HepG2 (cell line): ENCODE data around the gene FAM174C. TPM values are rescaled to one million over a fixed set of nuclear protein-coding genes. Genes with fewer than 3 reads are reported as not detected.

Experiments
- ARHGAP35 ChIP-seq: sonication (generic); formaldehyde crosslinking; IDR thresholded peaks from 2 replicates; pipeline ENCODE4 v1.9.0; 2022; ENCODE audit warnings: mild to moderate bottlenecking, inconsistent platforms, moderate library complexity, missing genetic modification reagents, borderline replicate concordance
- EZH2 ChIP-seq: conservative IDR thresholded peaks from 2 replicates; pipeline ENCODE4 v1.6.1; 2012; ENCODE audit warnings: mild to moderate bottlenecking, low read depth, low read length, moderate library complexity
- GTF3A ChIP-seq: sonication (generic); formaldehyde crosslinking; conservative IDR thresholded peaks from 2 replicates; pipeline ENCODE4 v1.4.0; 2020; ENCODE audit warnings: mild to moderate bottlenecking, missing genetic modification reagents
- HIC2 ChIP-seq: sonication (generic); formaldehyde crosslinking; IDR thresholded peaks from 2 replicates; pipeline ENCODE4 v1.9.0; 2022; ENCODE audit warnings: low read depth, missing genetic modification reagents
- IRF2 ChIP-seq: IDR thresholded peaks from 2 replicates; pipeline ENCODE4 v1.6.1; 2018; ENCODE audit warnings: missing genetic modification reagents, missing compliant biosample characterization
- MEF2D ChIP-seq: sonication (generic); formaldehyde crosslinking; IDR thresholded peaks from 2 replicates; pipeline ENCODE4 v1.5.1; 2020; ENCODE audit warnings: mild to moderate bottlenecking, missing genetic modification reagents
- NR2F6 ChIP-seq, 2 experiments: IDR thresholded peaks; 2 replicates each; pipeline ENCODE4 v1.6.1; 2016; ENCODE audit warnings: antibody characterized with exemption in 1 of 2, mild to moderate bottlenecking in 1 of 2
- PHB2 ChIP-seq: fragments of 450-650 bp; IDR thresholded peaks from 2 replicates; pipeline ENCODE4 v1.6.1; 2018; ENCODE audit not compliant: partially characterized antibody
- RBAK ChIP-seq: sonication (generic); formaldehyde crosslinking; IDR thresholded peaks from 2 replicates; pipeline ENCODE4 v1.5.1; 2020; ENCODE audit warnings: mild to moderate bottlenecking, missing genetic modification reagents
- SSRP1 ChIP-seq: IDR thresholded peaks from 2 replicates; pipeline ENCODE4 v1.6.1; 2016; ENCODE audit warnings: control low read depth
- ZFAT ChIP-seq: sonication (generic); formaldehyde crosslinking; conservative IDR thresholded peaks from 2 replicates; pipeline ENCODE4 v1.8.1; 2023; ENCODE audit warnings: missing genetic modification reagents, inconsistent platforms
- ZKSCAN5 ChIP-seq: sonication (generic); formaldehyde crosslinking; IDR thresholded peaks from 2 replicates; pipeline ENCODE4 v1.5.1; 2020; ENCODE audit warnings: mild to moderate bottlenecking, missing genetic modification reagents
- ZNF138 ChIP-seq: sonication (generic); formaldehyde crosslinking; IDR thresholded peaks from 2 replicates; pipeline ENCODE4 v1.5.0; 2020; ENCODE audit warnings: mild to moderate bottlenecking, low read depth, missing genetic modification reagents
- ZNF296 ChIP-seq: sonication (generic); formaldehyde crosslinking; conservative IDR thresholded peaks from 2 replicates; pipeline ENCODE4 v1.5.0; 2020; ENCODE audit warnings: mild to moderate bottlenecking, missing genetic modification reagents
- ZNF350 ChIP-seq: sonication (generic); formaldehyde crosslinking; IDR thresholded peaks from 2 replicates; pipeline ENCODE4 v1.4.0; 2020; ENCODE audit warnings: mild to moderate bottlenecking, low read depth, missing genetic modification reagents, borderline replicate concordance
- ZNF558 ChIP-seq: sonication (generic); formaldehyde crosslinking; IDR thresholded peaks from 2 replicates; pipeline ENCODE4 v1.9.0; 2022; ENCODE audit warnings: mild to moderate bottlenecking, missing genetic modification reagents, borderline replicate concordance
- ZNF670 ChIP-seq: sonication (generic); formaldehyde crosslinking; IDR thresholded peaks from 2 replicates; pipeline ENCODE4 v1.8.0; 2022; ENCODE audit warnings: mild to moderate bottlenecking, missing genetic modification reagents, borderline replicate concordance
- ZNF746 ChIP-seq: sonication (generic); formaldehyde crosslinking; IDR thresholded peaks from 2 replicates; pipeline ENCODE4 v1.8.0; 2022; ENCODE audit warnings: mild to moderate bottlenecking, missing genetic modification reagents
- ZNF772 ChIP-seq: sonication (generic); formaldehyde crosslinking; IDR thresholded peaks from 2 replicates; pipeline ENCODE4 v1.5.0; 2020; ENCODE audit warnings: mild to moderate bottlenecking, missing genetic modification reagents
- ZNF816 ChIP-seq: sonication (generic); formaldehyde crosslinking; IDR thresholded peaks from 2 replicates; pipeline ENCODE4 v1.8.0; 2022; ENCODE audit warnings: missing genetic modification reagents, mild to moderate bottlenecking, borderline replicate concordance
- ZNF841 ChIP-seq: sonication (generic); formaldehyde crosslinking; IDR thresholded peaks from 2 replicates; pipeline ENCODE4 v1.8.1; 2023; ENCODE audit warnings: missing genetic modification reagents, borderline replicate concordance
- ZNF878 ChIP-seq: sonication (generic); formaldehyde crosslinking; IDR thresholded peaks from 2 replicates; pipeline ENCODE4 v1.8.1; 2023; ENCODE audit warnings: mild to moderate bottlenecking, missing genetic modification reagents, moderate library complexity
- ZNF891 ChIP-seq: sonication (generic); formaldehyde crosslinking; IDR thresholded peaks from 2 replicates; pipeline ENCODE4 v1.5.0; 2020; ENCODE audit warnings: mild to moderate bottlenecking, missing genetic modification reagents
- ZSCAN25 ChIP-seq: sonication (generic); formaldehyde crosslinking; IDR thresholded peaks from 2 replicates; pipeline ENCODE4 v1.8.0; 2022; ENCODE audit warnings: mild to moderate bottlenecking, missing genetic modification reagents
- polyA plus RNA-seq, 8 experiments: library from polyadenylated mRNA; depleted of rRNA in 3 of 8; stranded (reverse) in 7 of 8; unstranded in 1 of 8; fragments of >200 nt; fragmentation: Illumina TruSeq in 4 of 8; extraction: Trizol in 4 of 8; gene quantifications; 2 replicates each; pipeline versions ENCODE4 v1.2.1 to v1.2.3, GENCODE V29; 2011 to 2016; ENCODE audit warnings: low read depth in 4 of 8, missing spikeins in 1 of 8, mixed read lengths in 1 of 8; ENCODE audit not compliant: insufficient read depth in 1 of 8
- total RNA-seq, 5 experiments: library from RNA; depleted of rRNA; stranded (reverse); fragments of >200 nt; fragmentation: Illumina TruSeq; extraction: Trizol; gene quantifications; 2 replicates each; pipeline ENCODE4 v1.2.3, GENCODE V29; 2016; ENCODE audit warnings: low read depth in 1 of 5
- TF ChIP-seq, protein P1 (sequence below): sonication (generic); formaldehyde crosslinking; IDR thresholded peaks from 2 replicates; pipeline ENCODE4 v1.8.0; 2022; ENCODE audit warnings: missing genetic modification reagents, mild to moderate bottlenecking, moderate library complexity, borderline replicate concordance

FAM174C gene
- total and polyA plus RNA-seq, 2 of the 13 experiments (the other 11 are each of a cell fraction or from before 2014, with no cell fraction given): 19.5 to 31.3 TPM

- TF ChIP-seq HIC2 (CRISPR knock-in tag) (peak; percentile 92), ARHGAP35 (peak; percentile 24; the same call in 1 of the 2 replicates), ZNF138 (0 out of 2 replicates have a peak, but pooled peaks have one; percentile 64), ZSCAN25 (CRISPR knock-in tag) (peak; percentile 60; the same call in 1 of the 2 replicates), IRF2 (CRISPR knock-in tag) (peak; percentile 82), ZNF296 (0 out of 2 replicates have a peak, but pooled peaks have one; percentile 61), ZNF670 (CRISPR knock-in tag) (peak; percentile 94; the same call in 1 of the 2 replicates), ZNF841 (CRISPR knock-in tag) (no peak), ZNF878 (CRISPR knock-in tag) (peak; percentile 58; the same call in 1 of the 2 replicates), ZNF746 (CRISPR knock-in tag) (peak; percentile 97), ZNF772 (CRISPR knock-in tag) (peak; percentile 75; the same call in 1 of the 2 replicates), ZNF350 (CRISPR knock-in tag) (peak; percentile 41; the same call in 1 of the 2 replicates), RBAK (CRISPR knock-in tag) (no peak), ZNF816 (CRISPR knock-in tag) (no peak), MEF2D (CRISPR knock-in tag) (peak; percentile 95), GTF3A (CRISPR knock-in tag) (peak; percentile 86), ZFAT (CRISPR knock-in tag) (no peak), ZKSCAN5 (CRISPR knock-in tag) (no peak), PHB2 (no peak), EZH2 (no peak), ZNF891 (peak; percentile 89), ZNF558 (peak; percentile 78; the same call in 1 of the 2 replicates), SSRP1 (CRISPR knock-in tag) (peak; percentile 96; the same call in 1 of the 2 replicates), NR2F6 (IDR thresholded peaks at IDR 0.05) (peak; percentile 88), NR2F6 (CRISPR knock-in tag; IDR thresholded peaks at IDR 0.05) (peak; percentile 91)
- TF ChIP-seq, protein P1, sequence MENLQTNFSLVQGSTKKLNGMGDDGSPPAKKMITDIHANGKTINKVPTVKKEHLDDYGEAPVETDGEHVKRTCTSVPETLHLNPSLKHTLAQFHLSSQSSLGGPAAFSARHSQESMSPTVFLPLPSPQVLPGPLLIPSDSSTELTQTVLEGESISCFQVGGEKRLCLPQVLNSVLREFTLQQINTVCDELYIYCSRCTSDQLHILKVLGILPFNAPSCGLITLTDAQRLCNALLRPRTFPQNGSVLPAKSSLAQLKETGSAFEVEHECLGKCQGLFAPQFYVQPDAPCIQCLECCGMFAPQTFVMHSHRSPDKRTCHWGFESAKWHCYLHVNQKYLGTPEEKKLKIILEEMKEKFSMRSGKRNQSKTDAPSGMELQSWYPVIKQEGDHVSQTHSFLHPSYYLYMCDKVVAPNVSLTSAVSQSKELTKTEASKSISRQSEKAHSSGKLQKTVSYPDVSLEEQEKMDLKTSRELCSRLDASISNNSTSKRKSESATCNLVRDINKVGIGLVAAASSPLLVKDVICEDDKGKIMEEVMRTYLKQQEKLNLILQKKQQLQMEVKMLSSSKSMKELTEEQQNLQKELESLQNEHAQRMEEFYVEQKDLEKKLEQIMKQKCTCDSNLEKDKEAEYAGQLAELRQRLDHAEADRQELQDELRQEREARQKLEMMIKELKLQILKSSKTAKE (CRISPR knock-in tag): peak; percentile 87
Measured at GRCh38 chr19:1259206-1259875, 16.0 kb upstream of the FAM174C start (continued).
